Common myeloid progenitor, CD34-positive (primary cell): ENCODE results near the gene PCK1.

ENCODE experiments used
- CTCF ChIA-PET: fragments of 350-600 bp; sonication (Branson Sonifier 250); formaldehyde crosslinking; loops from one replicate; lab custom pipeline; 2021; ENCODE audit warnings: antibody characterized with exemption; lab: Charles Lee
- POLR2A ChIA-PET: fragments of 350-600 bp; sonication (Branson Sonifier 250); formaldehyde crosslinking; loops from one replicate; lab custom pipeline; 2021; ENCODE audit warnings: antibody characterized with exemption; lab: Charles Lee
- DNase-seq, 3 donors: peaks; one replicate each; pipeline versions ENCODE4 v3.0.0 to v3.0.0-alpha.2; 2013
- H3K27ac ChIP-seq, 2 experiments: 1 replicate in 1 of 2; 2 replicates in 1 of 2; pipeline ENCODE4 v1.7.0; 2013; ENCODE audit warnings: inconsistent platforms in 2 of 2, low read length in 2 of 2, mild to moderate bottlenecking in 2 of 2, low read depth in 1 of 2, moderate library complexity in 1 of 2; ENCODE audit not compliant: severe bottlenecking in 2 of 2, insufficient read depth in 1 of 2, poor library complexity in 1 of 2
- H3K27me3 ChIP-seq, 5 experiments: replicated peaks in 2 of 5; 1 replicate in 3 of 5; 2 replicates in 2 of 5; pipeline versions ENCODE4 v1.6.1 to v1.7.0; 2013; ENCODE audit warnings: low read length in 4 of 5, mild to moderate bottlenecking in 2 of 5, moderate library complexity in 2 of 5, inconsistent platforms in 1 of 5; ENCODE audit not compliant: insufficient read depth in 5 of 5, control insufficient read depth in 4 of 5
- H3K36me3 ChIP-seq, 4 experiments: 1 replicate in 2 of 4; 2 replicates in 2 of 4; pipeline versions ENCODE4 v1.6.1 to v1.7.0; 2013; ENCODE audit warnings: low read length in 3 of 4, control low read depth in 1 of 4, mild to moderate bottlenecking in 1 of 4; ENCODE audit not compliant: control insufficient read depth in 4 of 4, insufficient read depth in 4 of 4
- H3K4me1 ChIP-seq, 4 experiments: 1 replicate in 3 of 4; 2 replicates in 1 of 4; pipeline versions ENCODE4 v1.6.1 to v1.7.1; 2013; ENCODE audit warnings: low read length in 3 of 4, mild to moderate bottlenecking in 3 of 4, control low read depth in 1 of 4, inconsistent platforms in 1 of 4, moderate library complexity in 1 of 4; ENCODE audit not compliant: control insufficient read depth in 4 of 4, insufficient read depth in 4 of 4; ENCODE audit errors: control extremely low read depth in 1 of 4
- H3K4me3 ChIP-seq, 7 experiments: 1 replicate in 4 of 7; 2 replicates in 3 of 7; pipeline versions ENCODE4 v1.5.1 to v1.7.0; 2013; ENCODE audit warnings: mild to moderate bottlenecking in 7 of 7, low read length in 6 of 7, moderate library complexity in 6 of 7, inconsistent platforms in 2 of 7, low read depth in 2 of 7, control low read depth in 1 of 7; ENCODE audit not compliant: insufficient read depth in 4 of 7, control insufficient read depth in 1 of 7; ENCODE audit errors: extremely low read depth in 1 of 7
- H3K9me3 ChIP-seq, 5 experiments: 1 replicate in 4 of 5; 2 replicates in 1 of 5; pipeline versions ENCODE4 v1.6.1 to v1.7.1; 2013; ENCODE audit warnings: low read length in 4 of 5, mild to moderate bottlenecking in 2 of 5, inconsistent platforms in 1 of 5, low read depth in 1 of 5, moderate library complexity in 1 of 5; ENCODE audit not compliant: control insufficient read depth in 4 of 5, insufficient read depth in 2 of 5; ENCODE audit errors: control extremely low read depth in 1 of 5
- WGBS: methylation state at CpG from one replicate; pipeline ENCODE4 v1.1.5; 2013; ENCODE audit not compliant: insufficient coverage; 5-methylcytosine and 5-hydroxymethylcytosine counted together

PCK1 gene

DNA sequence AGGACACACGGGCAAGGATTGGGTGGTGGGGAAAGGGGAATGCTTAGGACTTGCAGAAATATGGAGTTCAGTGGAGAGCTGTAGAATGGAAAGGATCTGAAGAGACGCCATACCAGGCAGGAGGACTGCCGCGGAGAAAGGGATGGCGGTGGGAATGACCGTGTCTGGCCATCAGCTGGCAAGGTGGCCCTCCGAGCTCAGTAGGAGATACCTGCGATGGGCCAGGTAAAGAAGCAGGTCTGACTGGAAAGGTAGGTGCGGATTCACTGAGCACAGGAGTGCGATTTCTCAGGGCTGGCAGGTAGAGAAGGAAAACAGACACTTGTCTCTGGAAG is 26.0 kb downstream of the PCK1 start:
- ChIA-PET CTCF (interaction anchor here (2.1 kb wide), 1 partner anchor 9 kb away, joined by 8 read pairs; no protein-coding TSS in a partner anchor), POLR2A (no interaction called here)
- WGBS = 99% methylated on average over 7 of the region's 10 CpGs
- Histone ChIP-seq H3K27me3 (peaks cover 0 to 55% (median 7%) of the 10 kb centered on the region in 5 experiments), H3K4me3 (no peak overlapping the region), H3K27ac (no peak overlapping the region), H3K4me1 (no peaks in the 10 kb centered on the region), H3K9me3 (peaks cover 0 to 12% (median 10%) of the 10 kb centered on the region in 5 experiments), H3K36me3 (no peaks in the 10 kb centered on the region)
- no peak for DNase-seq

DNA sequence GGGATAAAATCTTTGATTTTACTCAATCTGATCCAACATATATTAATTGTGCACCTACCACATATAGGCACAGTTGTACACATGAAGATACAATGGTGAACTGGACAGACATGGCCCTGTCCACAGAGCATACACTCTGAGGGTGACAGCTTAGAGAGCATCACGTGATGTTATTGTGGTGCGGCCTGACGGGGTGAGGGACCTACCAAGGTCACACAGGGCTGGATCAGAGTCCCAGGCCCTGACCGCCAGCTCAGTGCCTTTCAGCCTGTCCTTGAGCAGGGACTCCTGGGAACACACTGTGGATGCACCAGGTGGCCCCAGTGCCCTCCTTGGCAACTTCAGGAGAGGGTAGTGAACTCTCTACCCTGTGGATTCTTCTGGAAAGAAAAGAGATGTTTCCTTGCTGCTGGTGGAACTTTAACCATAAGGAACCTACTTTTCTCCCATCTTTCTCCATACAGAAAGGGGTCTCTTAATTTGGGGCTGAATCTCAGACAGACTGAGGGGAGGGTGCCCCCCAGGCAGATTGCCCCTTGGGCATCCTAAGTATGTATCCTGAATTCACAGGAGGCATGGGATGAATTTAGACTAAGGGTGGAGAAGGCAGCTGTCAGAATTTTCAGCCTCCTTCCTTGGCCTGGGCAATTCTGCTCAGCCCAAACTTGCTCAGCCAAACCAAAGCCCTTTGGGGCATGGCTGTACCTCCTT is 26.5 kb downstream of the PCK1 start:
- no peaks in the 10 kb centered on the region for H3K36me3 ChIP-seq
- H3K27me3 ChIP-seq = peaks cover 0 to 49% (median 4%) of the 10 kb centered on the region in 5 experiments
- ChIA-PET POLR2A (no interaction called here), CTCF (interaction anchor here (0.6 to 2.1 kb wide), 5 partner anchors 9 to 620 kb away, joined by 3 to 8 read pairs (median 3); no protein-coding TSS in a partner anchor)
- peaks cover 0 to 12% (median 10%) of the 10 kb centered on the region in 5 experiments for H3K9me3 ChIP-seq
- 75% methylated on average over 4 of the region's 4 CpGs for WGBS
- no peaks in the 10 kb centered on the region for H3K4me1 ChIP-seq
- no peak for DNase-seq
- H3K4me3 ChIP-seq = no peak overlapping the region
- no peak overlapping the region for H3K27ac ChIP-seq

- 100% methylated on average over 7 of the region's 7 CpGs for WGBS
- Histone ChIP-seq H3K4me1 (no peaks in the 10 kb centered on the region), H3K36me3 (no peaks in the 10 kb centered on the region), H3K27ac (no peak overlapping the region), H3K27me3 (peaks cover 0 to 44% (median 4%) of the 10 kb centered on the region in 5 experiments), H3K4me3 (no peak overlapping the region), H3K9me3 (peaks cover 0 to 12% (median 10%) of the 10 kb centered on the region in 5 experiments)
- POLR2A ChIA-PET = no interaction called here
- DNase-seq = no peak
- CTCF ChIA-PET = interaction anchor here (0.6 to 1.3 kb wide), 5 partner anchors 8 to 621 kb away, joined by 3 to 5 read pairs (median 3); no protein-coding TSS in a partner anchor
Observed at GRCh38 chr20:57587989-57588377, 27.1 kb downstream of the PCK1 start.

- Histone ChIP-seq H3K36me3 (no peaks in the 10 kb centered on the region), H3K27ac (no peak overlapping the region), H3K9me3 (peaks cover 0 to 12% (median 10%) of the 10 kb centered on the region in 5 experiments), H3K4me1 (no peaks in the 10 kb centered on the region), H3K27me3 (peaks cover 0 to 38% (median 3%) of the 10 kb centered on the region in 5 experiments), H3K4me3 (no peak overlapping the region)
- ChIA-PET POLR2A (no interaction called here), CTCF (interaction anchor here (0.9 to 1.3 kb wide), 5 partner anchors 12 to 621 kb away, joined by 3 to 5 read pairs (median 3); no protein-coding TSS in a partner anchor)
- DNase-seq = no peak
- WGBS = 93% methylated on average over 3 of the region's 5 CpGs
Observed at GRCh38 chr20:57588596-57588995, 27.7 kb downstream of the PCK1 start.

GRCh38 chr20:57589123-57589727 is 28.3 kb downstream of the PCK1 start:
- peaks cover 0 to 32% (median 3%) of the 10 kb centered on the region in 5 experiments for H3K27me3 ChIP-seq
- peaks cover 0 to 10% (median 7%) of the 10 kb centered on the region in 5 experiments for H3K9me3 ChIP-seq
- ChIA-PET POLR2A (no interaction called here), CTCF (interaction anchor here (0.9 to 1.3 kb wide), 3 partner anchors 11 to 620 kb away, joined by 3 to 5 read pairs (median 3); no protein-coding TSS in a partner anchor)
- no peak for DNase-seq
- H3K4me3 ChIP-seq = no peak overlapping the region
- no peaks in the 10 kb centered on the region for H3K36me3 ChIP-seq
- no peak overlapping the region for H3K27ac ChIP-seq
- H3K4me1 ChIP-seq = no peaks in the 10 kb centered on the region
- 98% methylated on average over 5 of the region's 6 CpGs for WGBS

- H3K4me1 ChIP-seq = no peaks in the 10 kb centered on the region
- H3K36me3 ChIP-seq = no peaks in the 10 kb centered on the region
- peaks cover 0 to 10% (median 7%) of the 10 kb centered on the region in 5 experiments for H3K9me3 ChIP-seq
- WGBS = 96% methylated on average over 9 of the region's 16 CpGs
- peaks cover 0 to 25% (median 3%) of the 10 kb centered on the region in 5 experiments for H3K27me3 ChIP-seq
- no peak overlapping the region for H3K4me3 ChIP-seq
- H3K27ac ChIP-seq = no peak overlapping the region
- DNase-seq = no peak
- CTCF ChIA-PET = interaction anchor here (1.4 kb wide), 1 partner anchor 75 kb away, joined by 3 read pairs; no protein-coding TSS in a partner anchor
- POLR2A ChIA-PET = no interaction called here
Observed at GRCh38 chr20:57589728-57590484, 29.0 kb downstream of the PCK1 start.
